Measurements from ENCODE around the gene SCARB1.

The SCARB1 gene

DNA sequence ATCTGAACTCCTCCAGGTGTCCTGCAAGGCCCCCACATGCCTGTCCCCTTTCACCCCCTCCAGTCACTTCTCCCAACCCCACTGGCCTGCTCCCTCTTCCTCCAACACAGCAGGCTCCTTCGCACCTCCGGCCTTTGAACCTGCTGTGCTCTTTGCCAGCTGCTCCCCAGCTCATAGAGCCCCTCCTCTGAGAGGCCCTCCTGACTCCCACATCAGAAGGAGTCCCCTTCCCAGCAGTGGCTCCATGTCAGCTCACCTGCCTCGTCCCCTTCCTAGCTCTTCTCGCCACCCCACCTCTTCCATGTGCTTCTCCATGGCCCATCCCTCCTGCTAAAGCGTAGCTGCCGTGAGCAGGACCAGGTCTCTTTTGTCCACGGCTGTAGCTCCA lies 22.1 kb downstream of the SCARB1 start:
- no peak for DNase-seq

GRCh38 chr12:124837958-124838803 lies 25.5 kb downstream of the SCARB1 start:
- DNase-seq: no peak

GRCh38 chr12:124837249-124837897 lies 26.3 kb downstream of the SCARB1 start:
- DNase-seq: no peak

GRCh38 chr12:124836759-124837158 lies 26.9 kb downstream of the SCARB1 start:
- no peak for DNase-seq

DNA sequence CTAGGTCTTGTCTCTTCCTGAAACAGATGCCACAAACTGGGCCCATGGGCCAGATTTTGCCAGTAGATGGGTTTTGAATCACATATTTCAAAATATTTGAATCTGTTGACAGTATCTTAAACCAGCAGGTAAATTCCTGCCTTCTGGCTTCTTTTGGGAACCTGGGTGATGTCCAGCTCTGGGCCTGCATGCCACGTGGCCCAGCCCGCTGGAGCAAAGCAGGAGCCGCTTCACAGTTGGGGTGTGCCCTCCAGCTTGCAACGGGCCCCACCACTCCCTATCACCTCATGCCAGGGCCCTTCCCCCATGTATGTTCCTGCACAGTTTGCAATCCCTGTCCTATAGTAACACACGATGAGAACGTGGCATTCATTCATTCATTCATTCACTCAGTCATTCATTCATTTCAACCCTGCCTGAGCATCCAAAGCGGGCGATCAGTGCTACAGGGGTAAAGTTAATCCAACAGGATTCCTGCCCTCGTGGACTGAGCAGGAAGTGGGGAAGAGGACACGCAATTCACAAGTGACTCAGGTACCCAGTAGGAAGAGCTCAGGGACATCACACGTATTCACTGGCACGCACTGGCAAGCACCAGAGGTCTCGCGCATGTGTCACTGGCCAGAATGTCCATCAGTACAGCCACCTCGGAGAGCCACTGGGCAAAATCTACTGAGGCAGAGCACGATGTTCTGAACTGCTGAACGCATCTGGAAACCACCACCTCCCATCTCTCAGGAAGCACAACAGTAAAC lies 27.8 kb downstream of the SCARB1 start:
- no peak for DNase-seq

DNA sequence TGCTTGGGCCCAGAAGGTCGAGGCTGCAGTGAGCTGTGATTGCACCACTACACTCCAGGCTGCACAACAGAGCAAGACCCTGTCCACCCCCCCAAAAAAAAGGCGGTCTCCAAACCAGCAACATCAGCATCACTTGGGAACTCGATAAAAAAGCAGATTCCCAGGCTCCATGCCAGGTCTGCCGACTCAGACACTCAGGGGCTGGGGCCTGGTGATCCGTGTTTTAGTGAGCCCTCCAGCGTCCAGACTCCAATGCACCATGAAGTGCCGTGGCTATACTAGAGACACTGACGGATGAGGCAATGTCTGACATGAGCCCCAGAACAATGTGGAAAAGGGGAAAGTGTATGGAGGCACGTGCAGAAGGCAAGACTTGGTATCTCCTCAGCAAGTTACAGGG lies 28.8 kb downstream of the SCARB1 start:
- no peak for DNase-seq

- no peak for DNase-seq
These were observed 30.0 kb downstream of the SCARB1 start for GRCh38 chr12:124833693-124834122.

GRCh38 chr12:124832856-124833255 lies 30.8 kb downstream of the SCARB1 start:
- no peak for DNase-seq

DNA sequence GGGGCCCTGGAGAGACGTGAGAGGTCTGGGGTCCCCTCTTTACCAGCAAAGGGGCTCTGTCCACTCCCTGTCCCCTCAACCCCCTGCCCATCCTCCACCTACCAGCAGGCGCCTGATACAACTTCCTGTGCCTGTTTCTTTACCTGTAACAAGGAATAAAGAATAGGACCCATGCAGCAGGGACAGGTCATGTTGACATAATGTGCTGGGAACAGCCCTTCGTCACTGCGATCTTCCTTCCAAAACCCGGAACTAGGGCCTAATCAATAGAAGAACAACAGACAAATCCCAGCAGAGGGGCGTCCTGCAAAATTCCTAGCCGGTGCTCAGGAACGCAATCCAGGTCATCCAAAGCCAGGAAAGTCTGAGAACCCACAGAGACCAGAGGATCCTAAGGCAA lies 32.1 kb downstream of the SCARB1 start:
- no peak for DNase-seq

- DNase-seq: no peak
These were observed 33.4 kb downstream of the SCARB1 start for GRCh38 chr12:124830306-124830705.

GRCh38 chr12:124829708-124830304 lies 33.9 kb downstream of the SCARB1 start:
- no peak for DNase-seq

GRCh38 chr12:124829008-124829707 lies 34.5 kb downstream of the SCARB1 start:
- DNase-seq: no peak

- no peak for DNase-seq
These were observed 35.2 kb downstream of the SCARB1 start for GRCh38 chr12:124828264-124829007.

DNA sequence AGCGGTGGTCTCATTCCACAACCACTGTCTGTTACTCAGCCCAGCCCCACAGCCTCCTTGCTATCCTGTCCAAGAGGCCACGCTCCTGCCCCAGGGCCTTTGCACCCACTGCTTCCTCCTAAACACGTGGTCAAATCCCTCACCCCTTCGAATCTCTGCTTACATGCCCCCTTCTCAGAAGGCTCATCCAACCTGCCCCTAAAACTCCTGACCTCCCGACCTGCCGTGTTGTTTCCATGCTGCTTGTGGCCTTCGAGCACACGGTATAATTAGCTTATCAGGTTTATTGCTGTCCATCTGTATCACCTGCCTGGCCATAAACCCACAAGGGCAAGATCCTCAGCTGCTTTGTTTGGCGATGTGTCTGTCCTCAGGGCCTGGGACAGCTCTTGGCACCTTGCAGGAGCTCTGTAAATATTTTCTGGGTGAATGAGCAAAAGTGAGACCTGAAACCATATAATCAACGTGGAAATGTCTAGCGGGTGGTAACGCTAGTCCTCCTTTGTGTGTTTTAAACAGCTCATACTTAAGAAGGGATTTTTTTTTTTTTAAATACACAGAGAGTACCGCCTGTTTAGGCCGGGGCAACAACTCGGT lies 36.0 kb downstream of the SCARB1 start:
- DNase-seq: no peak

DNA sequence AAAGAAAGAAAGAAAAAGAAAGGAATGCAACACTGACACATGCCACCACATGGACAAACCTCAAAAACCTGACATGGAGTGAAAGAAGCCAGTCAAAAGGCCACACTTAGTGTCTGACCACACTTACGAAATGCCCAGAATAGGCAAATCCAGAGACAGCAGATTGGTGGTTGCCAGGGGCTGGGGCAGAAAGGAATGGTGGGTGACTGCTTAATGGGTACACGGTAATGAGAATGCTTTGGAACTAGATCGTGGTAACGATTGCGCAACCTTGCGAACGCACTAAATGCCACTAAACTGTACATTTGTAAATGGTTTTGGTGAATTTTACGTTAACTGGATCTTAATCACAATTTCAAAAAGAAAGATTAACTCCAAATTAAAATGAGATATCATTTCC lies 39.5 kb downstream of the SCARB1 start:
- no peak for DNase-seq

- no peak for DNase-seq
These were observed 40.2 kb downstream of the SCARB1 start for GRCh38 chr12:124823272-124823970.

DNA sequence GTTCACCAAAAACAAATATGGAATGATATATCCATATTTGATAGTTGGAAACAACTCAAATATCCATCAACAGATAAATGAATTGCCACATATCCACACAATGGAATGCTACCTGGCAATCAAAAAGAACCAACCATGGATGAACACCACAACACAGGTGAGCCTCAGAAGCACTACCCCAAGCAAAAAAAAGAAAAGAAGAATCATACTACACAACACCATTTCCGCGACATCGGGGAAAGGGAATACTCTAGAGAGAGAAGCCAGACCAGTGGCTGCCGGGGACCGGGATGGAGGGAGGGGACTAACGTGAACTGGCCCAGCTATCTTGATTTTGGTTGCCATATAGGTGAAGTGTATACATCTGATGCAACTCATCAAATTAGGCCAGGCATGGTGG lies 41.4 kb downstream of the SCARB1 start:
- DNase-seq: no peak

- DNase-seq: no peak
These were observed 42.1 kb downstream of the SCARB1 start for GRCh38 chr12:124821252-124822200.

GRCh38 chr12:124820199-124820598 lies 43.5 kb downstream of the SCARB1 start:
- no peak for DNase-seq

- no peak for DNase-seq
These were observed 44.1 kb downstream of the SCARB1 start for GRCh38 chr12:124819525-124819924.
